Stimulated activated CD8-positive, alpha-beta memory T cell treated with anti-CD3 and anti-CD28 coated beads, Interleukin-7, amount 100 ng/mL, for 48 hours (primary cell): ENCODE data around the gene INPP4A.

Source experiments
- DNase-seq, 2 donors: peaks; one replicate each; pipeline ENCODE4 v3.0.0-alpha.2; 2020; ENCODE audit warnings: low read depth in 1 of 2; ENCODE audit errors: extremely low read depth in 1 of 2

INPP4A gene

DNA sequence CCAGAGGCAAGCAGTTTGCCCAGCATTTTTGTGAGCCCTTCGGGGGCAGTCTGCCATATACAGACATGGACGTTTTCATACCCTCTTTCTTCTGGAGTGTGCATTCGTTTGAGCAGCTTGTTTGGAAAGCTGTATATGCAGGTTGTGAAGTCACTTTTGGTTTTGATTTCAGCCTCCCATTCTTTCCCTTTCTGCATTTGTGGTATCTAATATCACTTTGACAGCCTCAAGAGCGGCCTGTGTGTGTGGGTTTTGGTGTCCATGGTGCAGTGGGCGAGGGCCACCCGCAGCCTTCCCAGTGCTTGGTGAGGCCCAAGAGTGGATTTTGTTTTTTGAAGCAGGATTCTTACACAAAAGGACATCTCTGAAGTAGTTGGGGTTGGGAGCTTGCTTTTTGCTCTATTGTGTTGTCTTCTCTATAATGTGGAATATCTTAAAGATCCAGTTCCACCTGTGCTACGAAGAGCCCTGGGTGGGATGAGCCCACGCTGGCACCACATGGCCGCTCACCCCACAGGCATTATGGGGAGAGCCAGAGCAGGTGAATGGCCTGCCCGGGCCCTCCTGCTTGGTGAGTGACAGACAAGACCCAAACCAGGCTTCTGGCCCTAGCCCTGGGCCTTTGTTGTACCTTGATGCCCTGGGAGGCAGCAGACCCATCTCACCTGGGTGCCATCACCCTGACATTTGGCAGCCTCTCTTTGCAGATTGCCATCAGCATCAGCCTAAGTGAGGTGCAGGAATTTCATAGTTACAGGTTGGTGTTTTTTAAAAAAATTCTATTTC is 29.5 kb downstream of the INPP4A start:
- DNase-seq: no peak

DNA sequence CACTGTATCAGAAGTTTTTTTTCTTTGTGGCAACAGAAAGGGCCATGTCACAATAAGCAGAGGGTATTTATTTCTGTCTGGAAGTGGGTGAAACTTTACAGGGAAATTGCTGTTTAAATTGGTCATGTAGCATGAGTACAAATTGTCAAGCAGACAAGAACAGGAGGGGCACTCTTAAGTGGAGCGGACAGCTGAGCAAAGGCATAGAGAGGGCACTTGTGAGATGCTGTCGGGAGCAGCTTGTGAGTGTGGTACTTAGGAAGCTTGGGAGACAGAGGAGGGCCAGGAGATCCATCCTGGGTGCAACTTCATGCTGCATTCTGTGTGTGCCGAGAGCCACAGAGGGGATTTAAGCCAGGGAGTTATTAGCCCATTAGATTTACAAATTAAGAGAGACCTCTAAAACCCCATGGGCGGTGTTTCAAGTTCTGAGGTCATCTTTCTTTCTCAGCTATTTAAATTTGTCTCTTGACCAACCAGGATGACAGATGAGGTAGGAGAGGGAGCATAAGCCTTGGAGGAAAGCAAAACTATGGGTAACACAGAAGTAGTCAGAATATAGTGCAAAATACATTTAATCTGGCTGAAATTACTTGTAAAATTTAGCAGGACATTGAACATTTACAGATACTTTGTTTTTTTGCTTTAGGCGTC is 30.4 kb downstream of the INPP4A start:
- no peak for DNase-seq

- DNase-seq: no peak
Observed at GRCh38 chr2:98476192-98476868, 31.7 kb downstream of the INPP4A start.

- no peak for DNase-seq
Observed at GRCh38 chr2:98477036-98477435, 32.4 kb downstream of the INPP4A start.

DNA sequence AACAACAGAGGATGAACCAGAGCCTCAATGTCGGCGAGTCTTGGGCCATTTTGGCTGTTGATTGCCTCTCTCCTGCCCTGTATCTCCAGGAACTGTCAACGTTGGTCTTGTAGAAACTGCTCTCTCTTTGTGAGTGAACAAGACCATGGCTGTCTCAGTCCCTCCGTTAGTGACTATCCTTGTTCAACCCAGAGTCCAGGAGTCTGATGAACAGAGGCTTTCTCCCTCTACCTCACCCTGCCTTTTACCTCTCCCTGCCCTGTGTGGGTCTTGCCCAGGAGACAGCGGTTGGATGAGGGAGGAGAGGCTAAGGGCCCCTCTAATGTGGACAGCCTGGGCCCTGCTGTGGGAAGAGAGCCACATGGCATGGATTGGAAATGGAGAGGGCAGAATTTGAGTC is 32.8 kb downstream of the INPP4A start:
- no peak for DNase-seq

DNA sequence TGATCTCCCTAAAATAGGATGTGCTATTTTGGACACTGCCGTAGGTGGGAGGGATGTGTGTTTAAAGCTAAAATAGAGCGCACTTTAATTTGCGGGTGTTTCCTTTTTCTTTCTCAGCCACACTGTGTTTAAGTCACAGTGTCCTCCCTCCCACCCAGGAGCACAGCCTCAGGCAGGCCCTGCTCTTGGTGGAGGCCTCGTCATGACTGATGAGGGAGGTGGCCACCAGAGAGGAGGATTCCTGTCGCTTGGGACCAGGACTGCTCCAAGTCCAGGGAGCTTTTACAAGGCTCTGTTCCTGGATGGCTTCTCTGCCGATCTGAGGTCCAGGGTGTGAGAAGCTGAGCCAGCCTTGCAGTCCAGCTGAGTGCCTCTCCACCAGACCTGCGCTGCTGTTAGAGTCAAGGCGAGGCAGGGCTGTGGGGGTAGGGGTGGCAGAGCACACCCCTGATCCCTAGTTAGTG is 33.5 kb downstream of the INPP4A start:
- no peak for DNase-seq

GRCh38 chr2:98478907-98479306 is 34.2 kb downstream of the INPP4A start:
- DNase-seq: no peak

GRCh38 chr2:98479371-98479770 is 34.7 kb downstream of the INPP4A start:
- no peak for DNase-seq

DNA sequence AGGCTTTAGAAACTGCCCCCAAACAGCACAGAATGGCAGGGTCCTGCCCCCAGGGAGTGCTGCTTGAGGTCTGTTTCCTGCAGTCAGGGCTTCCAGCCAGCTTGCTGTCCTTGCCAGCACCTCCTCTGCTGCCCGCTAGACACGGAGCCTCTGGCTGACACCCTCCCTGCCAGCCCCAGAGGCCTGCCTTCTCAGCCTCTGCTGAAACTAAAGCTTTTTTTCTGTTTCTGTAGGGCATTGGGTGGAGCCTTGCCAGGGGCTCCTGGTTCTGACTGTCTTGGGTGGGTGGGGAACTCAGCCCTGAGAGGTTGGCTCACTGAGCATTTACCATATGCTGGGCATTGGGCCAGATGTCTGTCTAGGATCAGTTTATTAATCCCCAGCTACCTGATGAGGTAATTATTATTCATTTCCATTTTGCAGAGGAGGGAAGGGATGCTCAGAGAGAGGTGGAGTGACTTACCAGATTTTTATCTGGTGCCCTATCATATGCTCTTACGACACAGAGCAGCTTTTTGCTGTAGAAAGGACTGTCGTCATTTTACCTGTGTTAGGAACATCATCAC is 35.4 kb downstream of the INPP4A start:
- DNase-seq: peak in 1 of 2 donors; percentile 63

DNA sequence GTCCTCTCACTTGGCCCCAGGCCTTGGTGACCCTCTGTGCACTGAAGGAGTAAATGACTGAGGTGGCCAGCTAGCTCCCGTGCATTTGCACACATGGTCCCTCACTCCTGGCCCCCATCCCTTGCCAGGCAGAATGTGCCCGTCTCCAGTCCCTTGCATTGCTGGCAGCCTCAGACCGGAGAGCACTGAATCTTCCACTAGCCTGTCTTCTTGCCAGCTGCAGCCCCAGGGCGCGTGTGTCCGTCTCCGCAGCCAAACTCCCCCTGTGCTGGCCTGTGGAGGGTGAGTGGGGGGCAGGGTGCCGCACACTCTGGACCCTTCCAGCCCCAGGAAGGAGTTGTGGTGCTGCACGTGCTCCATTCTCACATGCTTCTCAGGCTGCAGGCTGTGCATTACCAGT is 35.9 kb downstream of the INPP4A start:
- no peak for DNase-seq

- no peak for DNase-seq
Observed at GRCh38 chr2:98482362-98482761, 37.7 kb downstream of the INPP4A start.

DNA sequence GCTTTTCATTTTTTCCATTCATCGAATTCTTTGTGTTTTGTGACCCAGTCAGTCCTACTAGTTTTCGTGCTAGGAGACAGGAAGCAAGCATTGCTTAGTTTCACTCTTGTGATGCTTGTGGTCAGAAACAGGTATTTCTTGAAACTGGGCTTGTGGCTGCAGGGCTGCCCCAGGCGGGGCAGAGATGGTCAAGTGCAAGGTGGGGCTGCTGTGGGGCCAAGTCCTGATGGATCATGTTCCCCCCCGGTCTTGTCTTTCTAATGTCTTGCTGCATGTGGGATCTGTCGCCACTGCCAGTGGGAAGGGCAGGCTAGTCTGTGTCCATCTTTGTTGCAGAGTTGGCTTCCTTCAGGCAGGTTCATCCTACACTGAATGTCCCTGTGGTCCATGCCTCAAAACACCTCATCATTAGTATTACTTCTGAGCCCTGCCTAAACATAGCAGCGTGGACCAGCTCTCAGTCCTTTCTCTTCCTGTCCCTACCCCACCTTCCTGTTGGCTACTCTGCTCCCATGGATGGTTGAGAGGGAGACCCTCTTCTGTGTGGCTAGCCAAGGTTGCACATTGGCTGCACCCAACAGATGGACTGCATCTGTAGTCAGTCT is 38.7 kb downstream of the INPP4A start:
- no peak for DNase-seq

DNA sequence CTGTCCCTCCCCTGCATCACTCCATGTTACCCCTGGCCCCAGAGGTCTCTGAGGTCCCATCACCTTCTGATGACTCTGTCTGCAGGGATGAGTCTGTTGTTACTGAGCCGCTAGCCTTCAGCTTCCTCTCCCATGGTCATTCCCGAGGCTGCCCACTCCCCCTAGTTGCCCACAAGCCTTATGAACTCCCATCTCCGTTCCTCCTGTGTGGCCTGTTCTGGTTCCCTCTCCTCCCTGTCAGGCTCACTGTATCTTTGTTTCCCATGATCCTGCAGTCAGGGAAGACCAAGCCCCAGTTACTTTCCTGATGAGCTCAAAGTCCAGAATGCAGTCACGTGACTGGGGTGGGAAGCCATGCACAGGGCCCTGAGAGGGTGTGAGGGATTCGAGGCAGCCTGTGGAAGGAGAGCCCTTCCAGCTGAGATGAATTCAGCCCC is 39.5 kb downstream of the INPP4A start:
- DNase-seq: no peak

GRCh38 chr2:98484652-98485452 is 40.2 kb downstream of the INPP4A start:
- DNase-seq: no peak

DNA sequence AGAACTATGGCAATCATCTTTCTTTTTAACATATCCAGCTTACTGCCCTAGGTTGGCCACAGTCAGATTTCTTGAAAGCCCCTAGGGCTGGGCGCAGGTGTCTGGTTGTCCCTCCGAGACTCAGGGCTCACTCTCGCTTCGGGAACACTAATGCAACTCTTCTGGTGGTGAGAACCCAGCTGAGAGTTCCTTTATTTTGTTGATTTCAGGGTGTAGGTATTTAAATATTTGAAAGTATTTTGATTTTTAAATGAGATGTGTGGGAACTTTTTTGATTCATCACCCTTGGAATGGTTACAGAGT is 40.7 kb downstream of the INPP4A start:
- no peak for DNase-seq

DNA sequence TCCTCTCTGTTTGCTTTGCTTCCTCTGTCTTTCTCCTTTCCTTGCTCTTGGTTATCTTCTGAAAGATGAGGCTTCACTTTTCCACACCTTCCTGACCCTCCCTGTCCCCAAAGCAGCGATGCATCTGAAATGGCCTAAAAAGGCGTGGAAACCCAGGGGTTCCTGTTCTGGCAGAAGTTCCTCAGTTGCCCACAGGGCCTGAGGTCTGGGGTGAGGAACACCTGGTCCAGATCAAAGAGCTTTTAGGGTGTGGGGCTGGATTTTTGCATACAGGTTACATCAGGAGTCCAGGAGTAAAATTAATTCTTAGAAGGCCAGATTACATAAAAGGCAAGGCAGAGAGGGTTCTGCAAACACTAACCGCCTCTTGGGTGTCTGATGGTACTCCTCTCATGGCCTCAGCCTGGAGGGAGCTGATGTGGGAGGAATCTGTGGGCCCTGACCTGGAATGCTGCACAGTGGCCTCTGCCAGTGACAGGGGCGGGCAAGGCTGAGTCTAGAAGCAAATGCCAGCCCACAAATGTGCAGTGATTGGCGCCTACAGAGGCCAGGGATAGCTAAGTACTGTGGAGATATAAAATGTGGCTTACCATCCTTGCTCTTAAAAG is 41.8 kb downstream of the INPP4A start:
- no peak for DNase-seq

- no peak for DNase-seq
Observed at GRCh38 chr2:98487101-98487805, 42.6 kb downstream of the INPP4A start.

- DNase-seq: no peak
Observed at GRCh38 chr2:98487806-98488189, 43.1 kb downstream of the INPP4A start.

DNA sequence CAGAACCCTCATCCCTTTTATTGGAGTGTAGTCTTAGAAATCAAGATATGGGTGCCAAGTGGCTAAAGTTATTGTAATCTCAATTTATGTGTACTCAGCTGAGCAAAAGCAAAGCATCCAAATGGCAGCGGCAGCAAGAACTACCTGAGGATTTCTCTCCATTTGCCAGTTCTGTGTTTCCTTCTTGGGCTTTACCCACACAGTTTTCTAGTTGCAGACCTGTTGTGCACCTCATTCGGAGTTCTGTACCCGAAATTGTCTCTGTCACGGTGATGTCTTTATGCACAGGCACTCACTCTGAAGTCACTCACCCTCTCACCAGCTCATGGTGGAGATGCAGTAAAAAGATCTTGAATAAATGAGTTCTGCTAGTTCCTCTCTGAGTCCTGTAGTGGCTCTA is 43.6 kb downstream of the INPP4A start:
- no peak for DNase-seq
